ENCODE measurements around the gene CHCHD5.

CHCHD5 gene

DNA sequence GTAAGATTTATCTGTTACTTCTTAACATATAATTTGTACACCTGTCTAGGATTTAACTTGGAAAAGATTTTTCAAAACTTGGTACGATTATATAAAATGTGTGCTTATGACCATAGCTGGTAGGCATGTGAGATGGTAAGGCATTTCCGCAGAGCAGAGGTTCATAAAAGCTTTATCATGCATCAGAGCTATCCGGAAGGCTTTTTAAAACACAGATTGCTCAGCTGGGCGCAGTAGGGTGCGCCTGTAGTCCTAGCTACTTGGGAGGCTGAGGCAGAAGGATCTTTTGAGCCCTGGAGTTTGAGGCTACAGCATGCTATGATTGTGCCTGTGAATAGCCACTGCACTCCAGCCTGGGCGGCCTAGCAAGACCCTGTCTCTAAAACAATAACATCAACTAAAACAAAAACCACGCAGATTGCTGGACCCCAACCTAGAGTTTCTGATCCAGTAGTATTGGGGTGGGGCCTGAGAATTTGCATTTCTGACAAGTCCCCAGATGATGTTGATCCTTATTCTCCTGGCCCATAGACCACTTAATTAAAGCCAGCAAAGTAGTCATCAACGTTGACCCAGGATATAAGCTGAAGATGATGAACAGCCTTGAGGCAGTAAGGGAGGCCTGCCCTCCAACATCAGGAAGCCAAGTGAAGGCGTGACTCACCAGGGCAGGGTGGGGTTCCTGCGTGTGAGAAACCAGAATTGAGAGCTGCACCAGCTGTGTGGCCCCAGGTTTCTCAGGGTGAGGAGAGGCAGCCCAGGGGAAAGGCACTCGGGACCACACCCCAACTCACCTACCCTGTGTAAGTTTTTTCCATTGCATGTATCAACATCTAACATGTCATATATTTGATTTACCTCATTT, 39.7 kb downstream of the CHCHD5 start:
- Histone ChIP-seq H3K4me3 (replicated peaks; ENCODE audit: insufficient read depth, low read length) (no peak overlapping the region), H3K27ac (replicated peaks) (no peak overlapping the region)
- TF ChIP-seq GABPA (IDR thresholded peaks at IDR 0.05; ENCODE audit: low read depth) (no peak), POLR2AphosphoS5 (IDR thresholded peaks at IDR 0.05; ENCODE audit: low read depth) (no peak), SPI1 (IDR thresholded peaks at IDR 0.05; ENCODE audit: borderline replicate concordance, low read depth) (no peak)
- TF ChIP-seq, protein P1, sequence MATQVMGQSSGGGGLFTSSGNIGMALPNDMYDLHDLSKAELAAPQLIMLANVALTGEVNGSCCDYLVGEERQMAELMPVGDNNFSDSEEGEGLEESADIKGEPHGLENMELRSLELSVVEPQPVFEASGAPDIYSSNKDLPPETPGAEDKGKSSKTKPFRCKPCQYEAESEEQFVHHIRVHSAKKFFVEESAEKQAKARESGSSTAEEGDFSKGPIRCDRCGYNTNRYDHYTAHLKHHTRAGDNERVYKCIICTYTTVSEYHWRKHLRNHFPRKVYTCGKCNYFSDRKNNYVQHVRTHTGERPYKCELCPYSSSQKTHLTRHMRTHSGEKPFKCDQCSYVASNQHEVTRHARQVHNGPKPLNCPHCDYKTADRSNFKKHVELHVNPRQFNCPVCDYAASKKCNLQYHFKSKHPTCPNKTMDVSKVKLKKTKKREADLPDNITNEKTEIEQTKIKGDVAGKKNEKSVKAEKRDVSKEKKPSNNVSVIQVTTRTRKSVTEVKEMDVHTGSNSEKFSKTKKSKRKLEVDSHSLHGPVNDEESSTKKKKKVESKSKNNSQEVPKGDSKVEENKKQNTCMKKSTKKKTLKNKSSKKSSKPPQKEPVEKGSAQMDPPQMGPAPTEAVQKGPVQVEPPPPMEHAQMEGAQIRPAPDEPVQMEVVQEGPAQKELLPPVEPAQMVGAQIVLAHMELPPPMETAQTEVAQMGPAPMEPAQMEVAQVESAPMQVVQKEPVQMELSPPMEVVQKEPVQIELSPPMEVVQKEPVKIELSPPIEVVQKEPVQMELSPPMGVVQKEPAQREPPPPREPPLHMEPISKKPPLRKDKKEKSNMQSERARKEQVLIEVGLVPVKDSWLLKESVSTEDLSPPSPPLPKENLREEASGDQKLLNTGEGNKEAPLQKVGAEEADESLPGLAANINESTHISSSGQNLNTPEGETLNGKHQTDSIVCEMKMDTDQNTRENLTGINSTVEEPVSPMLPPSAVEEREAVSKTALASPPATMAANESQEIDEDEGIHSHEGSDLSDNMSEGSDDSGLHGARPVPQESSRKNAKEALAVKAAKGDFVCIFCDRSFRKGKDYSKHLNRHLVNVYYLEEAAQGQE (IDR thresholded peaks at IDR 0.05; ENCODE audit: insufficient replicate concordance, low read depth), result no peak
- TF ChIP-seq, protein P2, sequence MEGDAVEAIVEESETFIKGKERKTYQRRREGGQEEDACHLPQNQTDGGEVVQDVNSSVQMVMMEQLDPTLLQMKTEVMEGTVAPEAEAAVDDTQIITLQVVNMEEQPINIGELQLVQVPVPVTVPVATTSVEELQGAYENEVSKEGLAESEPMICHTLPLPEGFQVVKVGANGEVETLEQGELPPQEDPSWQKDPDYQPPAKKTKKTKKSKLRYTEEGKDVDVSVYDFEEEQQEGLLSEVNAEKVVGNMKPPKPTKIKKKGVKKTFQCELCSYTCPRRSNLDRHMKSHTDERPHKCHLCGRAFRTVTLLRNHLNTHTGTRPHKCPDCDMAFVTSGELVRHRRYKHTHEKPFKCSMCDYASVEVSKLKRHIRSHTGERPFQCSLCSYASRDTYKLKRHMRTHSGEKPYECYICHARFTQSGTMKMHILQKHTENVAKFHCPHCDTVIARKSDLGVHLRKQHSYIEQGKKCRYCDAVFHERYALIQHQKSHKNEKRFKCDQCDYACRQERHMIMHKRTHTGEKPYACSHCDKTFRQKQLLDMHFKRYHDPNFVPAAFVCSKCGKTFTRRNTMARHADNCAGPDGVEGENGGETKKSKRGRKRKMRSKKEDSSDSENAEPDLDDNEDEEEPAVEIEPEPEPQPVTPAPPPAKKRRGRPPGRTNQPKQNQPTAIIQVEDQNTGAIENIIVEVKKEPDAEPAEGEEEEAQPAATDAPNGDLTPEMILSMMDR (IDR thresholded peaks at IDR 0.05; ENCODE audit: insufficient read depth, low read length), result no peak

DNA sequence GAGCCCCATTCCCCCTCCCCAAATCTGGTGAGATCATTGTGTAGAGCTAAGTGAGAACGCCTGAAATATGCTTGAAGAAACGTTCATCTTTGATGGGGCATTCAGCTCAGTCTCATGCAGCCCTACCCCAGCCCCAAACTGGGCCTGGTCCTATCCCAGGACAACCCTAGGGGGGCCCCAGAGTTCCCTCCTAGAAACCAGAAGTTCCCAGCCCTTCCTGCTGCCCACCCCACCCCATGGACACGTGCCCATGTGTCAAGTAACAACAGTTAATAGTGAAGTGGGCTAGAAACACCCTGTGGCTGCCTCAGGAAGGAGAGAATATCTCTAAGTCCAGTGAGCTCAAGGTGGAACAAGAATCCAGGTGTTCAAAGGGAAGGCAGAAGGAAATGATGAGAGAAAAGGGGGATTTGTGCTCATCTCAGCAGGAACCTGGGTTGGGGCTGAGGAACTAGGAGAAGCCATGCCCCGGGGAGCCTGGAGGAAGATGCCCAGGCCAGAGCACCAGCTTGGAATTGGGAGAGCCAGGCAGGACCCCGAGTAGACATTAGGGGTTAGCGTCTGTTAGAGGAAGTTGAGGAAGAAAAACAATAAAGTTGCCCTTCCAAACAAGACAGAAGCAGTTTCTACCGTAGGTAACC, 41.2 kb downstream of the CHCHD5 start:
- TF ChIP-seq POLR2AphosphoS5 (IDR thresholded peaks at IDR 0.05; ENCODE audit: low read depth) (no peak), GABPA (IDR thresholded peaks at IDR 0.05; ENCODE audit: low read depth) (no peak), SPI1 (IDR thresholded peaks at IDR 0.05; ENCODE audit: borderline replicate concordance, low read depth) (no peak)
- TF ChIP-seq, protein P2 (IDR thresholded peaks at IDR 0.05; ENCODE audit: insufficient read depth, low read length), result no peak
- TF ChIP-seq, protein P1 (IDR thresholded peaks at IDR 0.05; ENCODE audit: insufficient replicate concordance, low read depth), result no peak
- Histone ChIP-seq H3K4me3 (replicated peaks; ENCODE audit: insufficient read depth, low read length) (no peak overlapping the region), H3K27ac (replicated peaks) (no peak overlapping the region; the same call in 1 of the 2 replicates), H3K27me3 (ENCODE audit: insufficient read depth, poor library complexity, severe bottlenecking) (no peaks in the 10 kb centered on the region)
- DNase-seq (ENCODE audit: low read depth in 1 of 2, low spot score in 1 of 2), result no peak

More for the DNA sequence above, 39.7 kb downstream of the CHCHD5 start:
- no peaks in the 10 kb centered on the region for H3K27me3 ChIP-seq (ENCODE audit: insufficient read depth, poor library complexity, severe bottlenecking)
- peak in 1 of 2 experiments; percentile 26 for DNase-seq (ENCODE audit: low read depth in 1 of 2, low spot score in 1 of 2)

DNA sequence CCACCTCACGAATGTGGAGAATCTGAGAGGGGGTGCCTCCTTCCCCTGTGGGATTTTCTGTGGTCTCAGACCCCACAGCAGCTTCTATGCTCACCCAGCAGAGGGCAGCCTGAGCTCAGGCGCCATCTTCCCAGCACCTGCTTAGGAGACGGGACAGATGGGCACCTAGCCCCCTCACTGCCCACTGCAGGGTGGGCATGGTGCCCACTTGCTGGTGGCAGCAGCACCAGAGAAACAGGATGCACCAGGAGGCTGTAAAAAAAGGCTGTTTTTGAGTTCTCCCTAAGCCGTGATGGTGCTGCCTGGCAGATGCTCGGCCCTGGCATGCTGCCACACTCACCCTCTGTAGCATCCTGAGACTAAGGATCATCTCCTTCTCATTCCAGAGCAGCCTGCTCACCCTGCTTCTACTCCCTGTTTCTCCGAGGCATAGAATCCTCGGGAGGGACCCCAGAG, 42.2 kb downstream of the CHCHD5 start:
- TF ChIP-seq, protein P2 (IDR thresholded peaks at IDR 0.05; ENCODE audit: insufficient read depth, low read length), result peak; percentile 88
- no peak for TF ChIP-seq GABPA (IDR thresholded peaks at IDR 0.05; ENCODE audit: low read depth)
- DNase-seq (ENCODE audit: low read depth in 1 of 2, low spot score in 1 of 2), result peak; percentile 35 to 70
- H3K27me3 ChIP-seq (ENCODE audit: insufficient read depth, poor library complexity, severe bottlenecking), result no peaks in the 10 kb centered on the region
- peak overlapping the region; percentile 75 for H3K27ac ChIP-seq (replicated peaks)
- peak overlapping the region; percentile 25 for H3K4me3 ChIP-seq (replicated peaks; ENCODE audit: insufficient read depth, low read length)
